Measurements from ENCODE around the gene CARM1.

Gene CARM1

DNA sequence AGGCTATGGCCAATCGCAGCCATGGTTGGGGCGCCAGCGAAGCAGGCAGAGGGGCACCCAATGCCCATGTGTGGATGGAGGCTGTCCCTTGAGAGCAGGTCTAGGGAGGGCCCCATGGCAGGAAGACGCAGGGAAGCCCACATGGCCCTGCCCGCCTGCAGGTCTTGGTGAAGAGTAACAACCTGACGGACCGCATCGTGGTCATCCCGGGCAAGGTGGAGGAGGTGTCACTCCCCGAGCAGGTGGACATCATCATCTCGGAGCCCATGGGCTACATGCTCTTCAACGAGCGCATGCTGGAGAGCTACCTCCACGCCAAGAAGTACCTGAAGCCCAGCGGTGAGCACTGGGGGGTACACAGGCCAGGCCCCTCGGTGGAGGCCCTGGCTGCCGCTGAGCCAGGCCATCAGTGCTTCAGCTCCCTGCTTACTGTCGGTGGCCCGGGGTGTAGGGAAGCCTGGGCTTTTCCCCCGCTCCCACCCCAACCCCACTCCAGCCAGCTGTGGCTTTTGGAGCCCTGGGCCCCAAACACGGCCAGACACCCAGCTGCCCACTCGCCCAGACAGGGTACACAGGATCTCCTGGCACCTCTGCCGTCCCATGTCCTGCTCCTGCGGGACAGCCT, 42.5 kb downstream of the CARM1 start:
- DNase-seq (ENCODE audit: insufficient read length, low spot score) (no peak), FAIRE-seq (no peak)
- TF ChIP-seq, protein P1, sequence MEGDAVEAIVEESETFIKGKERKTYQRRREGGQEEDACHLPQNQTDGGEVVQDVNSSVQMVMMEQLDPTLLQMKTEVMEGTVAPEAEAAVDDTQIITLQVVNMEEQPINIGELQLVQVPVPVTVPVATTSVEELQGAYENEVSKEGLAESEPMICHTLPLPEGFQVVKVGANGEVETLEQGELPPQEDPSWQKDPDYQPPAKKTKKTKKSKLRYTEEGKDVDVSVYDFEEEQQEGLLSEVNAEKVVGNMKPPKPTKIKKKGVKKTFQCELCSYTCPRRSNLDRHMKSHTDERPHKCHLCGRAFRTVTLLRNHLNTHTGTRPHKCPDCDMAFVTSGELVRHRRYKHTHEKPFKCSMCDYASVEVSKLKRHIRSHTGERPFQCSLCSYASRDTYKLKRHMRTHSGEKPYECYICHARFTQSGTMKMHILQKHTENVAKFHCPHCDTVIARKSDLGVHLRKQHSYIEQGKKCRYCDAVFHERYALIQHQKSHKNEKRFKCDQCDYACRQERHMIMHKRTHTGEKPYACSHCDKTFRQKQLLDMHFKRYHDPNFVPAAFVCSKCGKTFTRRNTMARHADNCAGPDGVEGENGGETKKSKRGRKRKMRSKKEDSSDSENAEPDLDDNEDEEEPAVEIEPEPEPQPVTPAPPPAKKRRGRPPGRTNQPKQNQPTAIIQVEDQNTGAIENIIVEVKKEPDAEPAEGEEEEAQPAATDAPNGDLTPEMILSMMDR (IDR thresholded peaks at IDR 0.05; ENCODE audit: insufficient read depth, missing control alignments) = no peak

DNA sequence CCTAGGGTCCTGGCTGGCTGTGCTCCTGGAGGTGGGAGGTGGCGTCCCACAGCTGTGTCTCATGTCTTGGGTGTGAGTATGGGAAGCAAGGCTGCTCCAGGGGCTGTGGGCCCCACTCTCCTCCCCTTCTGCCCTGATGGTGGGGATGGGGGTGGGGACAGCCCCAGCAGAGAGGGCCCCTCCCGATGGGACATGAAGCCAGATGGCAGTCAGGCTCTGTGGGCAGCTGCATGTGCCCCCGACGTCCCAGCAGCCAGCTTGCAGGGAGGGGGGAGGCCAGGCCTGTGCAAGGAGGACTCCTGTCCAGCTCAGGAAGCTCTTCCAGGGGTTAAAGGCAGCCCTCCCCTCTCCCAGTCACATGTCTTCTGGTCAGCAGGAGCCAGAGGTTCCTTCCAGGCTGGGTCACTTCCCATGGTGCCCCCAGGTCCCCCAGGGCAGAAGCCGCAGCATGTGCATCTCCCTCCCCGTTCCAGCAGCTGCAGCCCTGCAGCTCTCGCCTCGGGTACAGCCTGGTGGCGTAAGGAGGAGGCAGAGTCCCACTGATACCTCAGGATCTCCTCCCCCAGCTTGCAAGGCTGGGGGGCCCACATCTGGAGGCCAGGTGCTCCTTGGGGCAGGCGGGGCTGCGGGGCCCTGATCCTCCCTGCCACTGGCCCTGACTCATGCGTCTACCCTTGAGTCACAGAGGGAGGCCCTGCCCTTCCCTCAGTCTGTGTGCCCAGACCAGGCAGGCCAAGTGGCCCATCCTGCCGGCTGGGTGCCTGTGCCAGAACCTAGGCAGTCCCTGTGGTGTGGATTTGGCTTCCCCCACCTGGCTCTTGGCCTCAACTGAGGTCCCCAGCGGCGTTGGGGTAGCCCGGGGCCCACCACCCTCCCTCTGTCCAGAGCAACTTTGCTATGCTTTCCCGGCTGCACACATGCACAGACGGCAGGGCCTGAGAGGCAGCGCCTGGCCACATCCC, 44.1 kb downstream of the CARM1 start:
- TF ChIP-seq, protein P1 (IDR thresholded peaks at IDR 0.05; ENCODE audit: insufficient read depth, missing control alignments) = no peak
- FAIRE-seq (no peak), DNase-seq (ENCODE audit: insufficient read length, low spot score) (no peak)

GRCh38 chr19:10916602-10917001, 45.2 kb downstream of the CARM1 start:
- TF ChIP-seq, protein P1 (IDR thresholded peaks at IDR 0.05; ENCODE audit: insufficient read depth, missing control alignments) = no peak
- no peak for DNase-seq (ENCODE audit: insufficient read length, low spot score)
- FAIRE-seq = no peak

- TF ChIP-seq, protein P1 (IDR thresholded peaks at IDR 0.05; ENCODE audit: insufficient read depth, missing control alignments) = no peak
- FAIRE-seq (no peak), DNase-seq (ENCODE audit: insufficient read length, low spot score) (no peak)
Measured at GRCh38 chr19:10918359-10918758, 47.0 kb downstream of the CARM1 start.

DNA sequence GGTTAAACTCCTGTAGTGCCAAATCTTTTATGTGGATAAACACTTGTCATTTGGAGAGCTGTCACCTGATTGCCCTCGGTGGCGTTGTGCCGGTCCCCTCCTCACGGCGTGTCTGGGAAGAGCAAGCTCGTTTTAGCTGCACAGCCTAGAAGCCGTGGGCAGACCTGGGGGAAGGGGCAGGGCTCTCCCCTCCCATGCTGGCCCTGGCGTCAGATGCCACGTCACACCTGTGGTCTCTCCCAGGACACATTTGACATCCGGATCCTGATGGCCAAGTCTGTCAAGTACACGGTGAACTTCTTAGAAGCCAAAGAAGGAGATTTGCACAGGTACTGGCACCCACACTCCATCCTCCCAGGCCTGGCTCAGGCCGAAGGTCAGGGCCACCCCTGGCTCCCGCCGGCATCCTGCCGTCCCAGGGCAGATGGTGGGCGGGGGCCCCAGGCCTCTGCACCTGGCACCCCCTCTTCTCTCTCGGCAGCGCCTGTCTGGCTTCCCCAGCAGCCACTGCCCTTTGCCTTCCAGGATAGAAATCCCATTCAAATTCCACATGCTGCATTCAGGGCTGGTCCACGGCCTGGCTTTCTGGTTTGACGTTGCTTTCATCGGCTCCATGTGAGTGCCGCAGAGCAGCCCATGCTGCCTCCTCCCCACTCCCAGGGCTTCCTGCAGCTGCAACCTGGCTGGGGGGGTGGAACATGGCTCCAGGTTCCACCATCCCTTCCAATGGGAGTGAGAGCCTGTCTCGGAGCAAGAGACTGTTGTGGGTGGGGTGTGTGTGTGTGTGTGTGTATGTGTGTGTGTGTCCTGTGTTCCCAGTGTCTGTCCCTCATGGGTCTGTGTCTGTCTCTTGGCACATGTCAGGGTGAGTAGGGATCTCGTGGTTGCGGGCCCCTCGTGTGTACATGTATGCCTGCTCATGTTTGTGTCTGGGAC, 48.3 kb downstream of the CARM1 start:
- TF ChIP-seq, protein P1 (IDR thresholded peaks at IDR 0.05; ENCODE audit: insufficient read depth, missing control alignments) = no peak
- FAIRE-seq = no peak
- no peak for DNase-seq (ENCODE audit: insufficient read length, low spot score)

DNA sequence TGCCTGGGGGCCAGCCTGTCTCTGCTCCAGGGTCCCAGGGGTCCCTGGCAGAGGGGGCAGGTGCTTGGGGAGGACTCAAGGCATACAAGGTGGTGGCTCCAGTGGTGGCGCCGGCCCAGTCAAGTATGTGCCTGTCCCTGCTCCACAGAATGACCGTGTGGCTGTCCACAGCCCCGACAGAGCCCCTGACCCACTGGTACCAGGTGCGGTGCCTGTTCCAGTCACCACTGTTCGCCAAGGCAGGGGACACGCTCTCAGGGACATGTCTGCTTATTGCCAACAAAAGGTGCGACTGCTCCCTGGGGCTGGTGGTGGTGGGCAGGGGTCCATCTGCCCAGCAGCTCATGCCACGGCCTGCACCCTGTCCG, 48.9 kb downstream of the CARM1 start:
- FAIRE-seq (no peak), DNase-seq (ENCODE audit: insufficient read length, low spot score) (no peak)
- TF ChIP-seq, protein P1 (IDR thresholded peaks at IDR 0.05; ENCODE audit: insufficient read depth, missing control alignments) = no peak

Data from D721Med (cell line).